WI38 (cell line): Measurements from ENCODE around the gene TECTA.

ENCODE experiments used
- H3K4me3 ChIP-seq: 2 replicates; pipeline ENCODE4 v1.5.1; 2011; ENCODE audit warnings: low read depth, mild to moderate bottlenecking, control low read depth, low read length
- TF ChIP-seq, protein P1 (sequence below): IDR thresholded peaks from 2 replicates; pipeline ENCODE4 v1.5.1; 2012; ENCODE audit warnings: low read depth, mild to moderate bottlenecking, control low read depth, low read length

Gene TECTA

GRCh38 chr11:121240650-121241303 lies 139.7 kb downstream of the TECTA start:
- H3K4me3 ChIP-seq: no peak overlapping the region
- TF ChIP-seq, protein P1, sequence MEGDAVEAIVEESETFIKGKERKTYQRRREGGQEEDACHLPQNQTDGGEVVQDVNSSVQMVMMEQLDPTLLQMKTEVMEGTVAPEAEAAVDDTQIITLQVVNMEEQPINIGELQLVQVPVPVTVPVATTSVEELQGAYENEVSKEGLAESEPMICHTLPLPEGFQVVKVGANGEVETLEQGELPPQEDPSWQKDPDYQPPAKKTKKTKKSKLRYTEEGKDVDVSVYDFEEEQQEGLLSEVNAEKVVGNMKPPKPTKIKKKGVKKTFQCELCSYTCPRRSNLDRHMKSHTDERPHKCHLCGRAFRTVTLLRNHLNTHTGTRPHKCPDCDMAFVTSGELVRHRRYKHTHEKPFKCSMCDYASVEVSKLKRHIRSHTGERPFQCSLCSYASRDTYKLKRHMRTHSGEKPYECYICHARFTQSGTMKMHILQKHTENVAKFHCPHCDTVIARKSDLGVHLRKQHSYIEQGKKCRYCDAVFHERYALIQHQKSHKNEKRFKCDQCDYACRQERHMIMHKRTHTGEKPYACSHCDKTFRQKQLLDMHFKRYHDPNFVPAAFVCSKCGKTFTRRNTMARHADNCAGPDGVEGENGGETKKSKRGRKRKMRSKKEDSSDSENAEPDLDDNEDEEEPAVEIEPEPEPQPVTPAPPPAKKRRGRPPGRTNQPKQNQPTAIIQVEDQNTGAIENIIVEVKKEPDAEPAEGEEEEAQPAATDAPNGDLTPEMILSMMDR: no peak
